Heart left ventricle (tissue), 16 donors: Measurements from ENCODE around the gene GRAMD4. TPM values are rescaled to one million over a fixed set of nuclear protein-coding genes. Genes with fewer than 3 reads are reported as not detected.

ENCODE experiments used
- ATAC-seq, 4 donors: fragments of 200-7000 bp; cut with Tn5 transposase; one replicate each; pipeline ENCODE4 v1.9.1; 2020 to 2022; ENCODE audit warnings: moderate library complexity in 4 of 4, mild to moderate bottlenecking in 3 of 4, moderate number of reproducible peaks in 1 of 4
- DNase-seq, 5 donors: peaks; one replicate each; pipeline ENCODE4 v3.0.0-alpha.2; 2020
- H3K27ac ChIP-seq, 12 donors: fragments of 200-600 bp; sonication (generic) in 4 of 12; one replicate each; pipeline versions ENCODE4 v1.5.0 to v1.8.0; 2016 to 2022; ENCODE audit warnings: mild to moderate bottlenecking in 2 of 12
- H3K27me3 ChIP-seq, 9 donors: fragments of 200-600 bp; sonication (generic) in 2 of 9; one replicate each; pipeline versions ENCODE4 v1.5.1 to v1.8.0; 2016 to 2022; ENCODE audit warnings: mild to moderate bottlenecking in 3 of 9
- H3K36me3 ChIP-seq, 9 donors: fragments of 200-600 bp; sonication (generic) in 2 of 9; one replicate each; pipeline versions ENCODE4 v1.5.0 to v1.8.0; 2018 to 2022; ENCODE audit warnings: mild to moderate bottlenecking in 2 of 9
- H3K4me1 ChIP-seq, 12 donors: fragments of 200-600 bp; sonication (generic) in 4 of 12; one replicate each; pipeline versions ENCODE4 v1.5.0 to v1.8.0; 2016 to 2022; ENCODE audit warnings: mild to moderate bottlenecking in 3 of 12
- H3K4me3 ChIP-seq, 12 donors: fragments of 200-600 bp; sonication (generic) in 4 of 12; one replicate each; pipeline versions ENCODE4 v1.5.0 to v1.8.0; 2017 to 2022; ENCODE audit warnings: mild to moderate bottlenecking in 9 of 12, moderate library complexity in 4 of 12
- H3K9me3 ChIP-seq, 12 donors: fragments of 200-600 bp; sonication (generic) in 4 of 12; one replicate each; pipeline versions ENCODE4 v1.5.0 to v1.8.0; 2016 to 2022; ENCODE audit warnings: mild to moderate bottlenecking in 1 of 12
- CTCF ChIP-seq, 12 donors: fragments of 200-600 bp; sonication (generic) in 4 of 12; IDR thresholded peaks; one replicate each; pipeline versions ENCODE4 v1.5.0 to v1.8.0; 2018 to 2022; ENCODE audit warnings: antibody characterized with exemption in 12 of 12, mild to moderate bottlenecking in 5 of 12
- POLR2A ChIP-seq, 2 donors: fragments of 450-650 bp; IDR thresholded peaks; one replicate each; pipeline ENCODE4 v1.6.1; 2017; ENCODE audit warnings: antibody characterized with exemption in 2 of 2, mild to moderate bottlenecking in 2 of 2, moderate library complexity in 2 of 2
- WGBS, 4 donors: extraction: QIAGEN DNeasy Blood & Tissue Kit in 2 of 4; methylation state at CpG; one replicate each; pipeline versions ENCODE4 v1.1.5 to v1.1.7; 2013 to 2018; 5-methylcytosine and 5-hydroxymethylcytosine counted together
- intact Hi-C, 10 donors: fragments of 100-400 bp; cut with DNase I; formaldehyde crosslinking; loops; one replicate each; pipeline versions ENCODE4 v1.11.1 to v1.14.2; 2022
- polyA plus RNA-seq, 2 donors: library from polyadenylated mRNA; stranded (reverse); fragments of 200-250 nt; gene quantifications; one replicate each; pipeline ENCODE4 v1.2.3, GENCODE V29; 2013
- total RNA-seq, 9 donors: library from RNA; depleted of rRNA in 2 of 9; stranded (reverse); fragments of >200 nt in 2 of 9; fragmentation: NEBNext Ultra II Directional in 3 of 9; extraction: Animal tissue kit (Norgen Biotek cat#: 25700) in 3 of 9; gene quantifications; one replicate each; pipeline versions ENCODE4 v1.1.0 to v1.2.4, GENCODE V29; 2016 to 2023
- donor health status: ischemic (EF 13 %, LVEDD 7.1; RV severe dilation, severe dysfunction).
- donor health status: healthy with polysubstance abuse.
- donor health status: DM: no; HTN: yes; CAD: no.
- donor health status: DM: no; HTN: no; CAD: no.
- donor health status: ischemic (EF 25% LVEDD 6.9; RV normal size, moderate dysfunction).
- donor health status: ischemic (EF 25% LVEDD 5.7; RV mildly dilated, moderate dysfunction).
- donor health status: healthy.
- donor health status: DM: yes; HTN: yes; CAD: no.
- donor health status: ischemic (EF 35%, LVEDD 5.7; RV mildly dilated, moderate dysfunction).
- donor health status: nonischemic (EF 11% LVEDD 7.7; RV severe dilation, severe dysfunction).
- donor health status: DM: yes; HTN: yes; CAD: no.
- donor health status: PGD.
- donor health status: ischemic (EF 29% LVEDD 5.4; RV normal size, mild dysfunction).
- donor health status: nonischemic (EF 23%, LVEDD 6.1; RV moderate dilation, normal function).

Gene GRAMD4
- total and polyA plus RNA-seq, 11 donors: 22.4 to 122 (median 63.1) TPM

- intact Hi-C loops: loop anchor here in 4 of 10 donors (2.0 to 10.0 kb wide), 4 partner anchors 16 to 340 kb away; no protein-coding TSS in a partner anchor
- peaks cover 2 to 100% (median 98%) of the 10 kb centered on the region in 9 donors for H3K36me3 ChIP-seq
- DNase-seq: no peak
- TF ChIP-seq POLR2A (IDR thresholded peaks at IDR 0.05): no peak
- no peak for TF ChIP-seq CTCF (IDR thresholded peaks at IDR 0.05)
- H3K27me3 ChIP-seq: no peaks in the 10 kb centered on the region
- H3K27ac ChIP-seq: no peak overlapping the region
- WGBS, 4 donors: 82 to 93% (median 89%) methylated on average over 13 to 15 of the region's 15 CpGs
- no peak overlapping the region for H3K4me3 ChIP-seq
- peaks cover 0 to 5% (median under 1%) of the 10 kb centered on the region in 12 donors for H3K4me1 ChIP-seq
- ATAC-seq: peak in 1 of 4 donors; percentile 7
- H3K9me3 ChIP-seq: no peaks in the 10 kb centered on the region
Measured at GRCh38 chr22:46694416-46695170, 74.4 kb downstream of the GRAMD4 start.

- Histone ChIP-seq H3K9me3 (no peaks in the 10 kb centered on the region), H3K27me3 (no peaks in the 10 kb centered on the region), H3K27ac (no peak overlapping the region), H3K36me3 (peaks cover 2 to 100% (median 98%) of the 10 kb centered on the region in 9 donors), H3K4me3 (no peak overlapping the region), H3K4me1 (no peaks in the 10 kb centered on the region)
- 76 to 92% (median 79%) methylated on average over 12 to 25 of the region's 25 CpGs for WGBS, 4 donors
- peak in 3 of 4 donors; percentile 5 to 19 (median 8) for ATAC-seq
- intact Hi-C loops: loop anchor here in 3 of 10 donors (2.0 to 10.0 kb wide), 3 partner anchors 15 to 341 kb away; no protein-coding TSS in a partner anchor
- no peak for DNase-seq
- TF ChIP-seq CTCF (IDR thresholded peaks at IDR 0.05) (no peak), POLR2A (IDR thresholded peaks at IDR 0.05) (no peak)
Measured at GRCh38 chr22:46695346-46696228, 75.4 kb downstream of the GRAMD4 start.

GRCh38 chr22:46696229-46696518 is 76.0 kb downstream of the GRAMD4 start:
- DNase-seq: no peak
- H3K4me3 ChIP-seq: no peak overlapping the region
- TF ChIP-seq POLR2A (IDR thresholded peaks at IDR 0.05) (no peak), CTCF (IDR thresholded peaks at IDR 0.05) (no peak)
- H3K27ac ChIP-seq: no peak overlapping the region
- WGBS, 4 donors: 79 to 93% (median 81%) methylated on average over 5 to 11 of the region's 11 CpGs
- peak in 3 of 4 donors; percentile 2 to 8 (median 8) for ATAC-seq
- intact Hi-C loops: loop anchor here in 1 of 10 donors (10.0 kb wide), 1 partner anchor 341 kb away; no protein-coding TSS in a partner anchor
- H3K9me3 ChIP-seq: no peaks in the 10 kb centered on the region
- H3K4me1 ChIP-seq: no peaks in the 10 kb centered on the region
- peaks cover 2 to 100% (median 98%) of the 10 kb centered on the region in 9 donors for H3K36me3 ChIP-seq
- no peaks in the 10 kb centered on the region for H3K27me3 ChIP-seq

- Histone ChIP-seq H3K27me3 (no peaks in the 10 kb centered on the region), H3K36me3 (peaks cover 2 to 100% (median 98%) of the 10 kb centered on the region in 9 donors), H3K27ac (no peak overlapping the region), H3K4me1 (no peaks in the 10 kb centered on the region), H3K4me3 (no peak overlapping the region), H3K9me3 (no peaks in the 10 kb centered on the region)
- WGBS, 4 donors: 87 to 91% (median 88%) methylated on average over 10 of the region's 10 CpGs
- TF ChIP-seq CTCF (IDR thresholded peaks at IDR 0.05) (no peak), POLR2A (IDR thresholded peaks at IDR 0.05) (no peak)
- intact Hi-C loops: loop anchor here in 1 of 10 donors (10.0 kb wide), 1 partner anchor 342 kb away; no protein-coding TSS in a partner anchor
- DNase-seq (no peak), ATAC-seq (no peak)
Measured at GRCh38 chr22:46696614-46697013, 76.4 kb downstream of the GRAMD4 start.
